AG08396 (cell line): ENCODE results near the gene SARNP.
"Not testable (repeated sequence)": the region's sequence is repeated elsewhere in the genome, so short reads cannot be mapped to it uniquely, and the experiment has no call there.

ENCODE experiments used
- DNase-seq: peaks from one replicate; pipeline ENCODE4 v3.0.0; 2012; ENCODE audit warnings: low spot score, mixed read lengths

SARNP gene

GRCh38 chr12:55839345-55840140 is 22.0 kb upstream of the SARNP start:
- no peak for DNase-seq

GRCh38 chr12:55838361-55838760 is 20.8 kb upstream of the SARNP start:
- no peak for DNase-seq

- not testable (repeated sequence) for DNase-seq
These were observed 16.9 kb upstream of the SARNP start for GRCh38 chr12:55834400-55834799.

- no peak for DNase-seq
These were observed 15.5 kb upstream of the SARNP start for GRCh38 chr12:55833056-55833455.

GRCh38 chr12:55831447-55831815 is 13.9 kb upstream of the SARNP start:
- no peak for DNase-seq

GRCh38 chr12:55830601-55831446 is 13.3 kb upstream of the SARNP start:
- DNase-seq: peak; percentile 70

- peak; percentile 15 for DNase-seq
These were observed 12.6 kb upstream of the SARNP start for GRCh38 chr12:55829967-55830600.

GRCh38 chr12:55828357-55828756 is 10.8 kb upstream of the SARNP start:
- DNase-seq: no peak

GRCh38 chr12:55827806-55828205 is 10.3 kb upstream of the SARNP start:
- no peak for DNase-seq

GRCh38 chr12:55824726-55825125 is 7.2 kb upstream of the SARNP start:
- no peak for DNase-seq

- DNase-seq: no peak
These were observed 5.9 kb upstream of the SARNP start for GRCh38 chr12:55823419-55823818.

- no peak for DNase-seq
These were observed 4.7 kb upstream of the SARNP start for GRCh38 chr12:55822228-55822627.

GRCh38 chr12:55820679-55821078 is 3.2 kb upstream of the SARNP start:
- no peak for DNase-seq

GRCh38 chr12:55818886-55819285 is 1.4 kb upstream of the SARNP start:
- DNase-seq: peak; percentile 14

- DNase-seq: no peak
These were observed 710 bp upstream of the SARNP start for GRCh38 chr12:55818140-55818728.

GRCh38 chr12:55816881-55817344 is 611 bp downstream of the SARNP start:
- peak; percentile 27 for DNase-seq

GRCh38 chr12:55815473-55815872 is 2.1 kb downstream of the SARNP start:
- DNase-seq: no peak

GRCh38 chr12:55814257-55814656 is 3.3 kb downstream of the SARNP start:
- no peak for DNase-seq

GRCh38 chr12:55812088-55812487 is 5.4 kb downstream of the SARNP start:
- no peak for DNase-seq

GRCh38 chr12:55809274-55809673 is 8.2 kb downstream of the SARNP start:
- no peak for DNase-seq

GRCh38 chr12:55806982-55807381 is 10.5 kb downstream of the SARNP start:
- no peak for DNase-seq

GRCh38 chr12:55797550-55797949 is 20.0 kb downstream of the SARNP start:
- no peak for DNase-seq
